COR-L47 (cell line): ENCODE measurements around the gene EGR1.

Experiments used
- DNase-seq: peaks from one replicate; lab custom pipeline; 2025; lab: John Stamatoyannopoulos, UW

The EGR1 gene

GRCh38 chr5:138465261-138466124, at the start of gene EGR1:
TSS of gene EGR1 (plus strand) at chr5:138465479. CDS start at chr5:138465762, 283 bp downstream.
- DNase-seq, result peak; percentile 85

GRCh38 chr5:138418444-138418843, 46.8 kb upstream of the EGR1 start:
- no peak for DNase-seq

DNA sequence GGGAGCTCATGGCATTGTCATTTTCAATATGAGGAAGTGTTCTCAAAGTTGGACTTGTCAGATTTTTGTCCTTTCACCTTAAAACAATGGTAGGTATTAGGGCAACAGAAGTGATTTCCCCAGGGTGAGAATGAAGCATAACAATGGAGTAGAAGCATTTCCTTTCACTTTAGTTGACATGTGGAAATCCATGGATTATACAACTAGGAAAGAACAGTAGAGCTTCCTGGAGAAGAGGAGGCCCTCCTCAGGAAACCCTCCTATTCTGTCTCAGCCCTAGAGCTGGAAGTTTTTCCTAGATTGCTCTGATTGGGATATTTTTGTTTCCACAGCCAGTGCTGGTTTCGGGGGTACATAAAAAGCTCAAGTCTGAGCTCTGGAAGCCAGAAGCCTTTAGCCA, 40.2 kb upstream of the EGR1 start:
- no peak for DNase-seq

GRCh38 chr5:138435943-138436342, 29.3 kb upstream of the EGR1 start:
- DNase-seq, result no peak

- DNase-seq, result no peak
Measured at GRCh38 chr5:138438003-138438723, 27.1 kb upstream of the EGR1 start.

- peak; percentile 67 for DNase-seq
Measured at GRCh38 chr5:138438724-138439476, 26.4 kb upstream of the EGR1 start, which contains the start of gene REEP2. TSS of gene REEP2 (plus strand) at chr5:138439057. CDS start at chr5:138439209, 152 bp downstream.

GRCh38 chr5:138439477-138440158, 25.7 kb upstream of the EGR1 start:
- no peak for DNase-seq

- DNase-seq, result no peak
Measured at GRCh38 chr5:138440159-138441073, 24.9 kb upstream of the EGR1 start.

DNA sequence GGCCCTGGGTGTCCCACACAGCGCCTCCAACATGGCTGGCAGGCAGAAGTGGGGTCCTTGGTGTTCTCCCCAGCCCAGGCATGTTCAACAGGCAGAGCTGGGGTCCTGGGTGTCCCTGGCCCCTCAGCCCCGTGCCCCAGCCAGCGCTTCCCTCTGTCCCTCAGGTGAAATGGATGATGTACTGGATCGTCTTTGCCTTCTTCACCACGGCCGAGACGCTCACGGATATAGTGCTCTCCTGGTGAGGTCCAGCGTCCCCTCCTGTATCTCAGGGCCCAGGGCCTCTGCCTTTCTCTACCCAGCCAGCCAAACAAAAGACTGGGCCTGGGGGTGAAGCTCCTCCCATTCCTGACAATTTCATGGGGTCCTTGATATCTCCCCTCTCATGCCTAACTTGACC, 24.1 kb upstream of the EGR1 start:
- no peak for DNase-seq

DNA sequence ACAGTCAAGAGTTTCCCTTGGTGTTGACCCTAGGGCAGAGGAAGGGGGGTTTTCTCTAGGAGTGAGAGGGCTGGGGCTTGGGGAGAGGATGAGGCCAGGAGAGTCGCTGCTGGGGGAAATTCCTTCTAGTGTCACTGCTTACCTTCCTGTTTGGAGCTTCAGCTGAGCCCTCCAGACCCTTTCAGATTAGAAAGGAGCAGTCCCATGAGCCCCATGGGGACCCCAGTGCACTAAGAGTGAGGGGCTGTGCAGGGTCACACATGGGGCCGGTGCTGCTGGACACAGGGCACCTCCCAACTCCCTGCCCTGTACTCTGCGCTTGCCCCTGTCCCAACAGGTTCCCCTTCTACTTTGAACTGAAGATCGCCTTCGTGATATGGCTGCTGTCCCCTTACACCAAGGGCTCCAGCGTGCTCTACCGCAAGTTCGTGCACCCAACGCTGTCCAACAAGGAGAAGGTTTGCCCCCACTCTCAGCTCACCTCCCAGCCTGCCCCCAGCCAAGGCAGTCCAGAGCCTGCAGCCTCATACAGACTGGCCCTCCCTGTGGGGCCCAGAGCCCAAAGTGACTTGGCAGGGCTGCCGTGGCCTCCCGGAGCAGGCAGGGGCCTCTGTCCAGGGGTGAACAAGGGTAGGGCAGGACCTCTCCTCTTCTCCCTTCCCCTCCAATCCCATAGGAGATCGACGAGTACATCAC, 21.1 kb upstream of the EGR1 start:
- no peak for DNase-seq

DNA sequence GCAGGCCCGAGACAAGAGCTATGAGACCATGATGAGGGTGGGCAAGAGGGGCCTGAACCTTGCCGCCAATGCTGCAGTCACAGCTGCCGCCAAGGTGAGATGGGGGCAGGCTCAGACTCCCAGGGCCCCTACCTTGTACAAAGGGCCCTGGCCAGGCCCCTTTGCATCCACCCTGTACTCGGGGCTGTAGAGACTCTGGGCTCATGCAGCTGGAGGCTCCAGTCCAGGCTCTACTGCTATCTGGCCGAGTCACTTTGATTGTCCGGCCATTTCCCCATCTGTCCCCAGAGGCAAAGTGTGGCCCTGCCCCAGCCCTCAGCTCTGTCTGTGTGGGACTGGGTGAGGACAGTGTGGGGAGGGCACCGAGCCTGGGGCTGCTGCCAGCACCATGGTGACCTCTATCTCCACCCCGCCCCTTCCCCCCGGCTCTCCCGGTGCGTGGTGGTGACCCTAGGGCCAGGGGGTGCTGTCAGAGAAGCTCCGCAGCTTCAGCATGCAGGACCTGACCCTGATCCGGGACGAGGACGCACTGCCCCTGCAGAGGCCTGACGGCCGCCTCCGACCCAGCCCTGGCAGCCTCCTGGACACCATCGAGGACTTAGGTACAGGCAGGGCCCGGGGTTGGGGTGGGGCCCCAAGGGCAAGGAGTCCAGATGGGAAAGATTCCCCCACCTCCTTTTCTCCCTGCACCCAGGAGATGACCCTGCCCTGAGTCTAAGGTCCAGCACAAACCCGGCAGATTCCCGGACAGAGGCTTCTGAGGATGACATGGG, 20.3 kb upstream of the EGR1 start:
- no peak for DNase-seq

- DNase-seq, result no peak
Measured at GRCh38 chr5:138445547-138446271, 19.6 kb upstream of the EGR1 start.

DNA sequence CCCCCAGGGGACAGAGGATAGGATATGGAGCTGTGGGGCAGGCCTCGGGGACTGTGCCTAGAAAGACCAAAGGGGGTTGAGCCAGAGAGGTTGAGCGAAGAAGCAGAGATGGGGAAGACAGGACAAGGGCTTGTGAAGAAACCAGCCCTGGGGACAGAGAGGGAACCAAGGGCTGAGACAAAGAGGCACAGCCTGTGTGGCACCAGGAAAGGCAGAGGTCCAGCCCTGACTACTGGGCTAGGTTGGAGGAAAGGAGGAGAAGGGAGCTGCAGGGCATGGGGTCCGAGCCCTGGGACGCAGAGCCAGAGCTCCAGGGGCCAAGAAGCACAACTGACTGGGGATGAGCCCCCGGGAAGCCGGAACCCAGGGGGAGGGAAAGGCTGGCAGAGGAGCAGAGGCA, 17.2 kb upstream of the EGR1 start:
- DNase-seq, result no peak

GRCh38 chr5:138448481-138449398, 16.5 kb upstream of the EGR1 start:
- DNase-seq, result peak; percentile 99

- DNase-seq, result peak; percentile 83
Measured at GRCh38 chr5:138449501-138450239, 15.6 kb upstream of the EGR1 start.

DNA sequence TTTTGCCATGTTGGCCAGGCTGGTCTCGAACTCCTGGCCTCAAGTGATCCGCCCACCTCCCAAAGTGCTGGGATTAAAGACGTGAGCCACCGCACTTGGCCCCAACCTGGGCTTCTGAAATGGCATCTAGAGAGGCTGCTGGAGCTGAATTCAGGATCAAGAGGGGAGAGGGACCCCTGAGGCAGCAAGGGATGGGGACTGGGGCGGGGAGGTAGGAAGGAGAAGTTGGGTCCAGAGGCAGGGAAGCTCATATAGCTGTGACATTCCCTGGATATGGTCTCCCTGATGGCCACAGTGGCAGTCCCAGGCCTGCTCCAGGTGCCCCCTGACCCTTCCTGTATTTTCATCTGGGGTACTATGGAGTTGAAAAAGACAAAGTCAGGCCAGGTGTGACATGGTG, 14.3 kb upstream of the EGR1 start:
- no peak for DNase-seq

GRCh38 chr5:138452720-138453119, 12.6 kb upstream of the EGR1 start:
- DNase-seq, result no peak
